NK-92 treated with Interleukin-12 subunit alpha and Interleukin-12 subunit beta, amount 100 ng/mL, for 24 hours (cell line): Measurements from ENCODE around the gene MVB12B.
"Not testable (repeated sequence)": the region's sequence is repeated elsewhere in the genome, so short reads cannot be mapped to it uniquely, and the experiment has no call there.

Experiments used
- DNase-seq: peaks from one replicate; lab custom pipeline; 2025; lab: John Stamatoyannopoulos, UW

The MVB12B gene

DNA sequence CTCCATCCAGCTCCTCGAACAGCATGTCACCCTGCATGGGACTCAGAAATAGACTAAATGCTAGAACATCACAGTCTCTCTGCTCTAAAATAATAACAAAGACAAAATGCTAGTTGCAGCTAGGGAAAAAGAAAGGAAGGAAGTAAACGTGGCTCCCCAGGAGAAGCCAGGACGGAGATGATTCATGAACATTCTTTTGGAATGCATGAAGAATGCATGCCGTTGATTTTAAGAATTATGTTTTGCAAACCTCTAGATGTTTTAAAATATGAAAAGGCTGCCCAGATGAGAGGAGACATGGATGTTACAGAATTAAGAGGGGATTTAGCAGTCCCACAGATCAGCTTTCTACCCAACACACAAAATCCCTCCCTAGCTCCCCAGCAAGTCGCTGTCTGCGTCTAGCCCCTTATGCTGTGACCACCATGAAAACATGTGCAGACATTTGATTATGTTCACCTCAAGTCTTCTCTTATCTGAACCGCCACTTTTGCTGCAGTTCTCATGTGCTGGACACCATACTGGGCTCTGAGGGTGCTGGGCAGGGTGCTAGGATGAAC lies 147.7 kb downstream of the MVB12B start:
- no peak for DNase-seq

DNA sequence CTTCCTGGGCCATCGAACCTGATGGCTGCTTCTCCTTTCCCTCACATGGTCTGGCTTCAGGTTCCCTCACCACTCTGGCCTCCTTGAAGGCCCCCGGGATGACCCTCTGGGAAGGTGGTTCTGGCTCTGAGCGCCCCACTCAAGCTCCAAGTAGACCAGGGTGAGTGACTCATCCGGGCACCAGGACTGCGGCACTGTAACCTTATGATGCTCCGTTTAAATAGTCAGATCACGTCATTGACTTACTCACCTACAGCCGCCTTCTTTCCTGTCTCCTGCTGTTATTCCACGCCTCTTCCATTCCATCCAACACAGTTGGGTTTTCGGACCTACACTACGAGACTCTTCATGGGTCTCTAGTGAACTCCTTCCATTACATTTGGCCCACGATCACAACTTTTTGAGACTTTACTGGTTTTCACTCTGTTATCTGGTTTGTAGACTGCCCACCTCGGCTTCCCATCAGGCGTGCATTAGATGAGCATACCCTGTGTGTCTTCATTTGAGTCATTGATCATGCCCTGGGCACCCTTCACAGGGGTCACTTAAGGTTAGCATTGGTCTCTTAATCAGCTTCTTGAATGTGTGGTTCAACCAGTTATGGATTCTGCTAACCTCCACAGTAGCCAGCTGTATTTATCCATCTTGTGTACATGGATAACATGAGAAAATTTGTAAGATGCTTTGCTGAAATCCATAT lies 148.3 kb downstream of the MVB12B start:
- no peak for DNase-seq

DNA sequence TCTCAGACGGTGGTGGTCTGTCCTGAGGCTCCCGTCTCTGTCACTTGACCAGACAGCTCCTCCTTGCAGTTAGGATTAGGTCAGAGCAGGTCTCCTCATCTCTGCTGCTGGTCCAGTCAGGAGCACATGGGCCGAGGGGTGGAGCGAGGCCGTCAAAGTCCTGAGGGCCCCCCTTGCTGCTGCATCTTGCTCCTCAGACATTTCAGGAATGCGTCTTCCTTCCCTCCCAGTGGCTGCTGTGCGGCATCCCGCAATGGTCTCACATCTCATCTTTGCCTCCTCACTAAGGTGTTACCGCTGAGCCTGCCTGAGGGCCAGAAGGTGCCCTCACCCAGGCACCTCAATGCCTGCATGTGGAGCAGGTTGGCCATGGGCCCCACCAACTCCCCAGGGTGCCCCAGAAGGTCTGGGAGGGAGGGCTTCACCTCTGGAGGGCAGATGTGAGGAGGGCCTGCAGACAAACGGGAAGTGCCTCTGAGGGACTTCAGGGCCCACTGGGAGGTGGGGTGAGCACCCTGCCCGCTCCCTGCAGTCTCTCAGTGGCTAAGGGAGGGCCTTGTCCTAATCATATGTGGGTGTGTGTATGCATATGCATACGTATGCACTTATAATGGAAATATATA lies 149.4 kb downstream of the MVB12B start:
- DNase-seq: no peak

DNA sequence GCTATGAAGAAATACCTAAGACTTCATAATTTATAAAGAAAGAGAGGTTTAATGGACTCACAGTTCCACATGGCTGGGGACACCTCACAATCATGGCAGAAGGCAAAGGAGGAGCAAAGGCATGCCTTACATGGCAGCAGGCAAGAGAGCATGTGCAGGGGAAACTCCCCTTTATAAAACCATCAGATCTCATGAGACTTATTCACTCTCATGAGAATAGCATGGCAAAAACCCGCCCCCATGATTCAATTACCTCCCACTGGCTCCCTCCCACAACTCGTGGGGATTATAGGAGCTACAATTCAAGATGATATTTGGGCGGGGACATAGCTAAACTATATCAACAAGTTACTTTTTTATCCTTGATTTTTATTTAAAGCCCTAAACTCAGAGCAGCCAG lies 150.8 kb downstream of the MVB12B start:
- DNase-seq: not testable (repeated sequence)

DNA sequence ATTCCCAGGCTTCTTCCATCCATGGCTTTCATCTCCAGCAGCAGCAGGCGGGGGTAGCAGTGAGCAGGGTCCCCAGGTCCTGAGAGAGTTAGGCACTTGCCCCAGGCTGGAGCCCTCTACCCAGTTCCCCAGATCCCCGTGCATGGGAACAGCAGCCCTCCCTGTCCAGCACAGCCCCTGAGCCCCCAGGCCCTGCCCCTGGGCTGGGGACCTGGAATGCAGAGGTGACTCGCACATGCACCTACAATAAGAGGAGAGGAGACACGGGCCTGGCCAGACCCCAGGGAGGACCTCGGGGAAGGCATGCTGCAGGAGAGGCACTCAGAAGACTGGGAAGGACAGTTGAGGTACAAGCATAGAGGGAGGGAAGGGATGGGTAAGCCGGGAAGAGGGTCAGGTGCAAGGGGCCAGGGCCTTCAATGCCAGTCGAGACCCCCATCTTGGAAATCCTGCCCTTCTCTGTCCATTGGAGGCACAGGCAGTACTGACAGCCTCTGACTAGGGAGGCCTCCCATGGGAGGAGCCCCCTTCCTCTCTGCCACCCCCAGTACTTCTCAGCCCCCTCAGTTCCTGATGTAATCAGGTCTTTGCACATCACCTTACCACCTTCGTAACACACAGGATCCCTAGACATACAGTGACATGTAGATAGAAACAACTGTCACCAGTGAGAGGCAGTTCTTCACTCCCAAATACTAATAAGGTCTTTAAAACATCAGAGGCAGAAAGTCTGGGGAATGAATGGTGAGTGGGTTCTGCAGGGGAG lies 151.8 kb downstream of the MVB12B start:
- DNase-seq: no peak

DNA sequence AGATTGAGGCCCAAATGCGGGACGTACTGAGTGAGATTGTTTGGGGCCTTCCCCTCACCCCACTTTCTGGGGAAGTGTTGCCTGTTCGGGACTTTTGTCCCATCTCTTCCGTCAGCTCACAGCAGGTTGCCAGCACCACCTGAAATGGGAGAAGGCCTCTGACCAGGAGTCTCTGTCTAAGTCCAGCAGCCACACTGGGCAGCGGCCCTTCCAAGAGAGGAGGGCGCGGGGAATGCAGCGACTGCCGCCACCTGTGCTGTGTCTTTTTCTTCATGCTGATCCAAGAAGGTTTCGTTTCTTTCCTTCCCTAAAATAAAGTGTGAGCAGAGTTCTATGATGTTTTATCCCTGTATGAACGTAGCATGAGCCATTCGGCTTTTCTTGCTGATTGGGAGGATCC lies 152.9 kb downstream of the MVB12B start:
- DNase-seq: no peak

DNA sequence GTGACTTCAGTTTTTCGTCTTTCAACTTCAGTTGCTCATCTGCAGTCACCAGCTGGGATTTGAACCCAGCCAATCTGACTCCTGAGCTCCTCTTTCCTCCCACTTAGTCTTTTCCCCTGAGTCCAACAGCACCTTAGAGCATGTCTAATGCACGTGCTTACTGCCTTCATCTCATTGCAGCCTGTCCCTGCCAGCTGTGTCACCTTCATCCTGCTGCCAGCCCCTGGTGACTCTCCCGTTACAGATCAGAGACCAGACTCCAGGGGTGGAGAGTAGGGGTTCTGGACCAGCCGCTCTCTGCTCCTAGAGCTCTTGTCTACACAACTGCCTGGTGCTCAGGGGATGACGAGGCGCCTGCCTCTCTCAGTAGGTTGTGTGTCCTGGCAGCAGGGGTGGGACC lies 154.2 kb downstream of the MVB12B start:
- DNase-seq: no peak

DNA sequence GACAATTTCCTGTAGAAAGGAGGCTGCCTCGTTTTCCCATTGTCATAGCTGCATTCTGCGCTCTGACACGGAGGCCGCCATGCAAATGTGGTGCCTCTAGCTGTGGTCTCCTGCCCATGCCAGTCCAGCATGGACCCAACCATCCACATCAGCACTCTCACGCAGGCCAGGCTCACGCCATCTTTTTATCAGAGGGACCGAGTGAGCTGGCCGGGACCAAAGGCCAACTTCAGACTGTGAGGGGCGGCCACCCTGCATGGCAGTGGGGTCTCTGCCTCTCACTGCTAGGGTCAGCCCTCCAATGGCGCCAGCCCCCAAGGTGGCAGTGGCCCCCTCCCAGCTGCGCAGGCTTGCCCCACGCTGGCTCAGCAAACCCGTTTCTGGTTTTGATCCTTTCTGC lies 155.2 kb downstream of the MVB12B start:
- DNase-seq: no peak

DNA sequence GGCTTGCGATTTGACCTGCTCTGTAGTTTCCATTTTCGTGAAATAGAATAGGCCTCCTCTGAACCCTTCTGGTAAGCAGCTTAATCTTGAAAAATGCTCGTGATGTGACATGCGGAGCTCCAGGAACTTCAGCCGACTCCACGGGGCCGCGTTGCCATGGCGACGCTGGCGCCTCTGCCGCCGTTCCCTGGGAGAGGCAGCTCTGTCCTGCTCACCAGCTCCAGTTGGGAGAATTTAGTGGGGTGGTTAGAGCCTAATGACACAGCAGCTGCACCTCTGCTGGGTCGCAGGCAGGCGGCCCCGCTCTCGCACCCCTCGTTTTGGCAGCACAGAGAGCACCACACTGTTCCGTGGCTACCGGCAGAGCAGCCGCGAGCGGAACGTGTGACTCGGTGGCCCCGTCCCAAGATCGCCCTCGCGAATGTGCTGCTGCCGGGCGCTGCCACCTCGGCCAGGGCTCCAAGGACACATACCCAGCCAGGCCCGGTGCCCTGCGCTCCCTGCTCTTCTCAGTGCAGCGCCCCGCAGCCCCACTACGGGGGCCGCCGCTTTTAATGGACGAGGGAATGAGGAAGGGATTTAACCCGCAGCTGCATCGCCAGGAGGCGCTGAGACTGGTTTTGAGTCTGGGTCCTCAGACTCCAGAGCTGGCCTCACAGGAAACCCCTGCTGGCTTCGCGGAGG lies 155.9 kb downstream of the MVB12B start:
- DNase-seq: no peak

DNA sequence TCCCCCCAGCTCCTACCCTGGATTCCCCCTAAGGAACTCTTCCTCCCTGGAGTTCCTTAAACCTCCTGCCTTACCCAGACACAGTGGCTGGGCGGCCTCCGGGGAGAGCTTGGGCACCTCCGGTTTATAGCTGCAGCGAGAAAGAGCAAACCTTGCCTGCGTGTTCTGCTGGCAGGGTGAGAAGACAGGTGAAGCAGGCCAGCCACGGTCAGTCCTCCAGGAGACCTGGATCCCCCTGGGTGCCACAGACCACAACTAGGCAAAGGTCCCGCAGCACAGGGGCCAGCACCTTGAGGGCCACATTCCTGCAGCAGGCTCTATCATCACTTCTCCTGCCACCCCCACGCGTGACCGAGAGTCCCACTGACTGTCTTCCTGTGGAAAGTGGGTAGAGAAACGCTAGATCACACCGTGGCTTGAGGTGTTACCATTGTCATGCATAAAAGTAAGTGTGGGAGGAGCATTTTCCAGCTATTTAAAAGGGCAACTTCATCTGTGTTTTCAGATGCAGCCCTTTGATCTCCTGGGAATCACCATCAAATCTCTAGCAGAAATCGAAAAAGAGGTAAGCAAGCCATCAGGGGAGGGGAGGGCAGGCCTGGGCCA lies 156.9 kb downstream of the MVB12B start:
- no peak for DNase-seq

DNA sequence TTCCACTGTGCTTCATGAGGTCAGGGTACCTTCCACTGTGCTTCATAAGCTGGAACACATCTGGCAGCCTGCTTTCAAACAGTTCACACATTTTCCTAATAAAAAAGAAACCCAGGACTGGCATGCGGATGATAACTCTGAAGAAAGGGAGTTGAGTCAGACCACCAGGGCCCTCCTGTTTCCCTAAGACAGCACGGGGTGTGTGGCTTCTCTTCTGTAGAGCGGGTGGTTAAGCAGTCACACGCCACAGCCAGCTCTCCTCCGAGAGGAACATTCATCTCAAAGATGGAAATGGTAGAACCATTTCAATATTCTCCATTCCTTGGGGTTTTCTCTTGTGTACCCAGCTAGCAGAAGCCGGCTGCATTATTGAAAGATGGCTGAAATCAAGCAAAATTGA lies 159.0 kb downstream of the MVB12B start:
- no peak for DNase-seq

DNA sequence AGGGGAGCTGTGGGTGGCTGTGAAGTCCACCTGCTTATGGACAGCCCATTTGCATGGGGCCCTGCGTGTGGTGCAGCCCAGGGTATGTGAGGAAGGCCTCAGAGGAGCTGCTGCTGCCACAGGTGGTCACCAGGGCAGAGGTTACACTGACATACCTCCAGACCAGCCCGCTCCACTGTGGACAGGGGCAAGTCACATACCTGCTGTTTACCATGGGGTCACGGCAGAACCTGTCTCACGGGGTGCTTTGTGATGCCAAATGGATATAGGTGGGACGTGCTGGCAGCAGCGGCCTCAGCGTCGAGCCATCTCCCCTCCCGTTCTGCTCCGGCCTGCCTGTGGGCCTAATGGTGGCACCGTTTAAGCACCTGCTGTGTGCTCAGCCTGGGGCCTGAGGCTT lies 159.6 kb downstream of the MVB12B start:
- DNase-seq: no peak

DNA sequence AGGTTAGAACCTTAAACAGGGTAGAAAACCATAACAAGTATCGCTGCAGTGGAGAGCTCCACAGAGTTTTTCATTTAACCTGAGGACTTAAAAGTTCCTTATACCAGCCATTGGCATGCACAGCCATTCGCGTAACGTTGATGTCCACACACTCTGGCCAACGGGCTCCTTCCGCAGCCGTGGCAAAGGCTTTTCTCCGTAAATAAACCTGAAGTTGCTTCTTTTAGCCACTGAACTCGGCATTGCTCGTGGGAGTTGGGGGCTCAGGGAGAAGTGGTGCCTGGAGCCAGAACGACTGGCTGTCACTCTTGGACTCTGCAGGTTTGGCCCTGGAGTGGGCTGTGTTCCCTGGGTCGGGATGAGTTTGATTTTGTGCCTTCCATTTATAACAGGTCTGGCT lies 161.2 kb downstream of the MVB12B start:
- DNase-seq: no peak

DNA sequence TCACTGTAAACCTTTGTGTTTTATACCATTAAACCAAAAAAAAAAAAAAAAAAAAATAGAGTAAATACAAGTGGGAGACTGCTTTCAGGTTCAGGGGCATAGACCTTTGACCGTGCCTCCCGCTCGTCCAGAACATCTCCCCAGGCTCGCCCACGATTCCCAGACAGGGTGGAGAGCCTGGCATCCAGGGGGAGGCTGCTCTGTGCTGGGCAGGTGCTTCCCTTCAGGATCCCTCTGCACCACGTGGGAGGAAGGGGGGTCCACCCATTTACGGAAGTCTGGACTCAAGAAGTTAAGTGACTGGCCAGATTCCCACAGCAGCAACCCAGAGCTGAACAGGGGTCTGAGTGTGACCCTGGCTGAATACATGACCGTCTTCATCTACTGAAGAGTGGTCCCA lies 161.7 kb downstream of the MVB12B start:
- DNase-seq: no peak

DNA sequence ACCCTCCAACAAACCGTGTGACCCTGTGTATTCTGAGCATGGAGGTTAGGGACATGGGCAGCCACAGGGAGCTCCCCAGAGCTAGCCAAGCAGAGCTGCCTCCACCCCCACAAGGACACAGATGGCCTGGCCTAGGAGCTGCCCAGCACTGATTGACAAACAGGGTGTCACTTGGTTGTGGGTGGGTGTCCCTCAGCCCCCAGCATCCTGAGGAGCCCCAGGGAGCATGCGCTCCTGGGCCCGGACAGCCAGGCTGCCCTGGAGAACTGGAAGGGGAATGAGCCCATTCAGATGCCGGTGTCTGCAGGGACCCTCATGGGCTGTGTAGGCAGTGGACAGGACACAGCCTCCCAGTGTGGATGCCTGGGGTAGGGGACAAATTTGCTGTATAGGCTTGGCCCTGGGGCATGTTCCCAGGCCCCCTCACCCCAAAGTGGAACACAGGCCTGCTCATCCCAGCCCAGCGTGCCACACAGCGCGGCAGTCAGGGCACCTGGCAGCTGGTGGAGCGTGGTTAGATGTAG lies 162.3 kb downstream of the MVB12B start:
- no peak for DNase-seq

DNA sequence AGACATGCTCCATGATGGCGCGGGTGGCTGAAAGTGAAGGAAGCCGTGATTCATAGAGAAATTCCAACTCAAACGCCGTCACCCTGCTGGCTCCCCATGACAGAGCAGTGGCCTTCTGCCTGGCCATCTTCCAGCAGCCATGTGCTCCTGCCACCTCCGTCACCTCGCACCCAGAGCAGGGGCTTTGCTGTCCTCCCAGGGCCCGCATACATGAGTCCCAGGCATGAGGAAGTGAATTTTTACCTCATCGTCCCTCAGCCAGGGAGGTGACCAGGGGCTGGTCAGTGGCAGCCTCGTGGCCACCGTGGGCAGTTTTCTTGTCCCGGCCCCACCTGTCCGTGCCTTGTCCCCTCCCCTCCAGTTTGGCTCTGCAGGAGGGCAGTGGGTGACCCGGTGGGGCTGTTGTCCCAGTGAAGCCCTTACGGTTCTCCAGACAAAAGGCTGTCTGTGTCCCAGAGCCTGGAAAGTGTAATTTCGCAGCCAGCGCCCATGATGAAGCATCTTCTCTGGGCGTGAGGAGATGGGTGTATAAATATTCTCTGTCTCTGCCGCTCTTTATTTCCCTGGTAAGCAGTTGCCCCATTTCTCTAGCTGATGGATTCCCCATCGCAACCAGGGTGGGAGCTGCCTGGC lies 163.1 kb downstream of the MVB12B start:
- no peak for DNase-seq

DNA sequence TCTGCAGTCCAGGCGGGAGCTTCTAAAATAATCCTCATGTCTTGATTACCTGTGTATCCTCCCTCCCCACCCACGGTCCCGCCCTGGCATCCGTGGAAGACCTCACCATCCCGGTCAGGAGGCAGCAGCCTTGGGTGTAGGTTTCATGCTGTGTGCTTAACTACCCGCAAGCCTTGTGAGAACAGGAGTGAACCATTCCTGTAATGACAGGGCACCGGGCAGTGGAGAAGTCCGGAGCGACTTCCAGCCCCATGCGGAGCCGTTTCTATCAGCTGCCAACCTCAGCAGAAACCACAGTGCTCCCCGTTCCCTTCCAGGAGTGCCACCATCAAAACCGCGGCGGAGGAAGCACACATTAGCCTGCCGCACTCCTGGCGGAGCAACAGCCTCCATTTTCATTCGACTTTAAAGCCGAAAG lies 163.6 kb downstream of the MVB12B start:
- no peak for DNase-seq

DNA sequence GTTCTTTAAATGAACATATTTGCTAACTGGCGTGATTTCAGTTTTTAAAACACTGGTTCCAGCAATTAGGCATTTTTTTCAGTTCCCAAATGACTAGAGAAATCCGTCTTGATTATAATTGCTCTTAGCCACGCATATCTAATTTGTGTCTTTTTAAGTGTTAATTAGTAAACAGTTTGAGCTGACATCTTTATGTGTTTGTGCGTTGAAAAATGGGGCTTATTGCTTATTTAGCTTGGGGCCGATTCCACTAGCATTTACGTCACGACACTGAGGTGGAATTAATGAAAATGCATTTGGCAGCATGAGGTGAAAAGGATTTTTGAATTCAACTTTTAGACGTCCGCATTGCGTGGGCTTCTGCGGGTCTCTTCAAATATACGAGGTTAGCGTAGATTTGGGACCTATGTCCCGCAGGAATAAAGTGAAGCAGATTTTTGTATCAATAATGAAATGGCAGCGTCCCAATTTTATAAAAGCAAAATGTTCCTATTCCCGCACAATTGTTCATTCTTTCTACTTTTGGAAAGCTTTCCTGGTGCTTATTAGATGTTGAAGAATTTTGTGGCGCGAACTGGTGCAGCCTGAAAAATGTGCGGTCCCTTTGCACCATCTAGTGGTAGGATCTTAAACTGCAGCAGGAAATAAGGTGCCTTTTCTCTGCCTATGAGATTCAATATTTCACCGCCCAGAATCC lies 164.4 kb downstream of the MVB12B start:
- DNase-seq: no peak

DNA sequence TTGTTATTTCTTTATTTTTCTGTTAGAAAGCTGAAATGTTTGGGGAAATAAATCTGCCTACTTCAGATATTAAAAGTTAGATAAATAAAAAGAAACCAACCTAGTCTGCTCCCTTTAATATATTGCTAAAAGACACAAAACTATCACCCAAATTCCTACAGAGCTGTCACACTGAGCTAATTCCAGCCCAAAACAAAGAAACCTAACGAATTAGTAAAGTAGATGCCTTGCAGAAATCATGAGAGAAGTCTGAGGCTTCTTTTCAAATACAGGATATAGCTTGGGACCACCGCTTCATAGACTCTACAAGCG lies 164.9 kb downstream of the MVB12B start:
- DNase-seq: no peak

DNA sequence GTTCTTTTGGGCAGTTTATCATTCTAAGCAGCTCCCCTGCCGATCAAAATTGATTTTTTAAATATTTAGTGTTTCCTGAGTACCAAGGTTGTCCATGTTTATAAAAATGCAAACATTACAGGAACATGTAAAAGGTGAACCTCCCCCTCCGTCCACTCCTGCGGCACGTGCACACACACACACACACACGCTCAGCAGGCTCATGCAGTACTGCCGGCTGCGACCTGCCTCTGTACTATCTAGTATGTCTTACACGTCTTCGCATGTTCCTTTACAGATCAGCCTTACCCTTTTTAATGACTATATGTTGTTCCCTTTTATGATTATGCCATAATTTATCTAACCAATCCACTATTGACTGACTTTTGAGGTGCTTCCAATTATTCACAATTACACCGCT lies 165.3 kb downstream of the MVB12B start:
- DNase-seq: no peak

DNA sequence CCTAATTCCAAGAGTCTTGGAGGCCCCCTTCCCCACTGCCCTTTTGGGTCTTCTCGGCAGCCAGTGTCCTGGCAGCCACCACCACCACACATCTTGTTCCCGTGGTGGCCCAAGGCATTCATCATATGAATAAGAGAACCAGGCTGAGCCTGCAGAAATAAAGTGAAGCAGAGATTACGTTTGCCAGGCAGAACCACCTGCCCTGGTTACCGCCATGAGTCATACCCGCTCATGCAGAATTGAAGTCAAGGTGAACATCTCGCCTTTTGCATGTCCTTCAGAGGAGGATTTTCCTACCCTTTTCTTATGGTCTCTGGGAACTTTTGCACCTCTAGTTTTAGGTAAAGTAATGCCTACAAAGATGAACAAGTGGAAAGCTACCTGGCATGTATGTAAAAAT lies 167.6 kb downstream of the MVB12B start:
- no peak for DNase-seq
